ENCODE measurements around the gene CATSPERD. TPM values are rescaled to one million over a fixed set of nuclear protein-coding genes. Genes with fewer than 3 reads are reported as not detected.
A peak's percentile ranks its signal among the peaks of the same experiment; 100 is the strongest.

Gene CATSPERD
- total RNA-seq, 1 donor from 2014 or later, result not detected

DNA sequence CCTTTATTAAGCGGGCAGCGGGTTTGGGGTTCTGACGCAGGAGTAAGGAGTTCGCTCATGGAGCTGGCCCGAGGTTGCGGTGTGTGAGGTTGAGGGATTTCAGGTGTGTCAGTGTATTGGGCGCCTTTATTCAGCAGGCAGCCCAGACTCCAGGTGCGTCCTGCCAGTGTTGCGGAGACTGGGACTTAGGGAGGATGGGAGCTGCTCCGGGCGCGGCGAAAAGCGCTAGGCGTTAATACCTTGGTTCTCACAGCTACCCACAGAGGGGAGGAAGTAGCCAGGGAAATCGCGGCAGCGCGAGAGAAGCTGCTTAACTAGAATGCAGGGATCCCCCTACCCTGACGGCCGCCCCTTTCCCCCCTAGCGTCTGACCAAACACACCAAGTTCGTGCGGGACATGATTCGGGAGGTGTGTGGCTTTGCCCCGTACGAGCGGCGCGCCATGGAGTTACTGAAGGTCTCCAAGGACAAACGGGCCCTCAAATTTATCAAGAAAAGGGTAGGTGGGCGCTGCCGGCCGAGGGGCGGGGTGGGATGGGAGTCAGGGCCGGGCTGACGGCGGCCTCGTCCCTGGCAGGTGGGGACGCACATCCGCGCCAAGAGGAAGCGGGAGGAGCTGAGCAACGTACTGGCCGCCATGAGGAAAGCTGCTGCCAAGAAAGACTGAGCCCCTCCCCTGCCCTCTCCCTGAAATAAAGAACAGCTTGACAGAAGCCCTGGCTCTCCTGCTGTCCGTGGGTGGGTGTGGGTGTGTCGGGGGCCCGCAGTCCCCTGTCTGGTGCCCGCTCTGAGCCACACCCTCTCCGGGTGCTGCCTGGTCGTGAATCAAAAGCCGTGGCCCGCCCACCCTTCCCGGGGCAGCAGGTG is 29.2 kb upstream of the CATSPERD start:
- Mint-ChIP-seq H3K4me1 (ENCODE audit: low read depth, unreplicated experiment) (no peaks in the 10 kb centered on the region), H3K27me3 (ENCODE audit: unreplicated experiment) (peaks cover 15% of the 10 kb centered on the region), H3K9me3 (ENCODE audit: unreplicated experiment) (peaks cover 16% of the 10 kb centered on the region), H3K4me3 (ENCODE audit: unreplicated experiment) (peak overlapping the region; percentile 96), H3K27ac (ENCODE audit: unreplicated experiment) (peak overlapping the region; percentile 93), H3K36me3 (ENCODE audit: unreplicated experiment) (no peaks in the 10 kb centered on the region)
- DNase-seq, result no peak
- TF ChIP-seq, protein P1, sequence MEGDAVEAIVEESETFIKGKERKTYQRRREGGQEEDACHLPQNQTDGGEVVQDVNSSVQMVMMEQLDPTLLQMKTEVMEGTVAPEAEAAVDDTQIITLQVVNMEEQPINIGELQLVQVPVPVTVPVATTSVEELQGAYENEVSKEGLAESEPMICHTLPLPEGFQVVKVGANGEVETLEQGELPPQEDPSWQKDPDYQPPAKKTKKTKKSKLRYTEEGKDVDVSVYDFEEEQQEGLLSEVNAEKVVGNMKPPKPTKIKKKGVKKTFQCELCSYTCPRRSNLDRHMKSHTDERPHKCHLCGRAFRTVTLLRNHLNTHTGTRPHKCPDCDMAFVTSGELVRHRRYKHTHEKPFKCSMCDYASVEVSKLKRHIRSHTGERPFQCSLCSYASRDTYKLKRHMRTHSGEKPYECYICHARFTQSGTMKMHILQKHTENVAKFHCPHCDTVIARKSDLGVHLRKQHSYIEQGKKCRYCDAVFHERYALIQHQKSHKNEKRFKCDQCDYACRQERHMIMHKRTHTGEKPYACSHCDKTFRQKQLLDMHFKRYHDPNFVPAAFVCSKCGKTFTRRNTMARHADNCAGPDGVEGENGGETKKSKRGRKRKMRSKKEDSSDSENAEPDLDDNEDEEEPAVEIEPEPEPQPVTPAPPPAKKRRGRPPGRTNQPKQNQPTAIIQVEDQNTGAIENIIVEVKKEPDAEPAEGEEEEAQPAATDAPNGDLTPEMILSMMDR (IDR thresholded peaks at IDR 0.05; ENCODE audit: partially characterized antibody, unreplicated experiment), result no peak

DNA sequence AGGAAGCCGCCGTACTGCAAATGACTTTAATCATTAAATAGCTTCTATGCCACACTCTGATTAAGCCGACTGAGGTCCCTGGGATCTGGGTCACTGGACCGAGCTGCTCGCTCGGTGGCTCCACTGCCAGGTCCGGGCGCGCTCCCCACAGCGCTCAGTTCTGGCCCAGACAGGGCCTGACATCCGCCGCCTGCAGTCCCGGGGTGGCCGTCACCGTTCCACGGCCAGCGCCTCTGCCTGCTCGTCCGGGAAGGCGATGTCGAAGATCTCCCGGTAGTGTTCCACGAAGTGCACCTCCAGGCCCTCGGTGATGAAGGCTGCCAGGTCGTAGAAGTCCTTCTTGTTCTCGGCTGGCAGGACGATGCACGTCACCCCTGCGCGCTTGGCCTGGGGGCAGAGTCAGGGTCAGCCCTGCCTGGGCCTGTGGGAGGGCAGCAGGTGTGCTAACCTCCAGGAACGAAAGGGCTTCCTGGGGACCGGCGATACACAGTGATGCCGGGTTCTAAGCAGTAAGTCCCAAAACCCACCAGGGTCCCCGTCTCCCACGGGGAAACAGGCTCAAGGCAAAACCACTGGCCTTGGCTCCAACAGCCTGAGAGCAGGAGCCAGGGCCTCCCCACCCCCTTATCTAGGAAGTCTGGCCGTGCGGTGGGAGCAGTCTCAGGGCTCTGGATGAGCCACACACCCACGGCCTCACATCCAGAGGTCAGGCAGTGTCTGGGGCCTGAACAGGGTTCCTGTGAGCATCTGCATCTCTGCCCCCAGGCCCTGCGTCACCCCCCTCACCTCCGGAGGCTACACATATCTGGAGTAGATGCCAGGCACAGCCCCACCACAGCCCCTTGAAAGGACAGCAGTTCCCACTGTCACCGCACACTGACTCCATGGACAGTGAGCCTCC is 28.4 kb upstream of the CATSPERD start:
- H3K4me3 Mint-ChIP-seq (ENCODE audit: unreplicated experiment), result peak overlapping the region; percentile 81
- peaks cover 16% of the 10 kb centered on the region for H3K9me3 Mint-ChIP-seq (ENCODE audit: unreplicated experiment)
- peak overlapping the region; percentile 75 for H3K27ac Mint-ChIP-seq (ENCODE audit: unreplicated experiment)
- no peak for DNase-seq
- peaks cover 15% of the 10 kb centered on the region for H3K27me3 Mint-ChIP-seq (ENCODE audit: unreplicated experiment)
- TF ChIP-seq, protein P1 (IDR thresholded peaks at IDR 0.05; ENCODE audit: partially characterized antibody, unreplicated experiment), result no peak
- no peaks in the 10 kb centered on the region for H3K36me3 Mint-ChIP-seq (ENCODE audit: unreplicated experiment)
- H3K4me1 Mint-ChIP-seq (ENCODE audit: low read depth, unreplicated experiment), result no peaks in the 10 kb centered on the region

DNA sequence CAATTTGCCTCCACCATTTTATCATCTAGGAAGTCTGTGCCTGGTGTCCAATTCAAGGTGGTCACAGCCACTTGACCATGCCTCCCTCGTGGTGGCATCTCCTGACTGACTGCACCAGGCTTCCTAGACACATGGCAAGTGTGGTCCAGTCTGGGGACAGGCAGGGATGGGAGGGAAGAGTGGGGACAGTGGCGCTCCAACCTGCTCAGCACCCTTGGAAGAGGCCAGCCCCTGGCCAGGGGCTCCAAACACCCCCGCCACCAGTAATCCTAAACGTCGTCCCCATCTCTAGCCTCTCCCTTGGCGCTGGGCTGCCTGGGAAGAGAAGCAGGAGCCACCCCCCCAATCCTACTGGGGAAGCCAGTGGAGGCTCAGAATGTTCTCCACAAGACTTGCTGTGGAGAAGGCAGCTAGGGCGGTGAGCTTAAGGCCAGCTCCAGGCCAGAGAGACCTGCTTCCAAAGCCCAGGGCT is 27.7 kb upstream of the CATSPERD start:
- H3K27ac Mint-ChIP-seq (ENCODE audit: unreplicated experiment), result no peak overlapping the region
- H3K27me3 Mint-ChIP-seq (ENCODE audit: unreplicated experiment), result peaks cover 15% of the 10 kb centered on the region
- no peak for DNase-seq
- peak overlapping the region; percentile 81 for H3K4me3 Mint-ChIP-seq (ENCODE audit: unreplicated experiment)
- peaks cover 16% of the 10 kb centered on the region for H3K9me3 Mint-ChIP-seq (ENCODE audit: unreplicated experiment)
- TF ChIP-seq, protein P1 (IDR thresholded peaks at IDR 0.05; ENCODE audit: partially characterized antibody, unreplicated experiment), result no peak
- H3K36me3 Mint-ChIP-seq (ENCODE audit: unreplicated experiment), result no peaks in the 10 kb centered on the region
- no peaks in the 10 kb centered on the region for H3K4me1 Mint-ChIP-seq (ENCODE audit: low read depth, unreplicated experiment)

DNA sequence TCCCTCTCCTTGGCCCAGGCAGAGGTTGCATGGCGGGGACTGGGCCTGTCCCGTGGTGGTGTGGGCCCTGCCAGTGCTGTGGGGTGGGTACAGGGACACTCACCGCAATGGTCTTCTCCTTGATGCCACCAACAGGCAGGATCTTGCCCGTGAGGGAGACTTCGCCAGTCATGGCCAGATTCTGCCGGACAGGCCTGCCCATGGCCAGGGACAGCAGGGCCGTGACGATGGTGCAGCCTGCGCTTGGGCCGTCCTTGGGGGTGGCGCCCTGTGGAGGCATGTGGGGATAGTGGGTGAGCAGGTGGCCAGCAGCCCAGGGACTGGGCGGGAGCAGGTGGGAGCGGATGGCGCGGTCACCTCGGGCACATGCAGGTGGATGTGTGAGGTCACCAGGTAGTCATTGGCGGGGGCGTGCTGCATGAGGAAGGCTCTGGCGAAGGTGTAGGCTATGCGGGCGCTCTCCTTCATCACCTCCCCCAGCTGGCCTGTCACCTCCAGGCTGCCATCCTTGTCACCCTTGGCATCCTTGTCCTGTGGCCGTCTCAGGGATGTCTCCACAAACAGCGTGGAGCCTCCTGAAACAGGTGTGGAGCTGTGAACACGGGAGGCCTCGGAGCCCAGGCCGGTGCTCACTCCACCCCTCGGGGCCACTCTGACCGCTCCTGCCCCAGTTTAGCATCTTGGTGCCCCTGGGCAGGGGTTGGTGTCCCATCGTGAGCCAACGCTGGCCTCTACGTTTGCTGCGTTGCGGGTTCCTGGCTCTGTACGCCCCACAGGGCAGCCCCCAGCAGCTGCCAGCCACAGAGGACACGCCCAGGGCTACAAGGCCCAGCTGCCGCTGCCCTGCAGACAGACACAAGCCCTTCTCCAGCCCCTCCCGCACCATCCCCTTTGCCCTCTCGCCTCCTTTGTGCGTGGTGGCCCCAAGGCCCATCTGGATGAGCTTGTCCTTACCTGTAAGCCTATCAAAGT is 27.0 kb upstream of the CATSPERD start:
- H3K36me3 Mint-ChIP-seq (ENCODE audit: unreplicated experiment), result no peaks in the 10 kb centered on the region
- H3K4me3 Mint-ChIP-seq (ENCODE audit: unreplicated experiment), result no peak overlapping the region
- no peaks in the 10 kb centered on the region for H3K4me1 Mint-ChIP-seq (ENCODE audit: low read depth, unreplicated experiment)
- peaks cover 11% of the 10 kb centered on the region for H3K27me3 Mint-ChIP-seq (ENCODE audit: unreplicated experiment)
- H3K27ac Mint-ChIP-seq (ENCODE audit: unreplicated experiment), result peak overlapping the region; percentile 43
- TF ChIP-seq, protein P1 (IDR thresholded peaks at IDR 0.05; ENCODE audit: partially characterized antibody, unreplicated experiment), result no peak
- peaks cover 16% of the 10 kb centered on the region for H3K9me3 Mint-ChIP-seq (ENCODE audit: unreplicated experiment)
- no peak for DNase-seq
